Left lobe of liver (tissue), 2 donors: ENCODE measurements around the gene TUBA8. TPM values are rescaled to one million over a fixed set of nuclear protein-coding genes. Genes with fewer than 3 reads are reported as not detected.
"Not testable (repeated sequence)": the region's sequence is repeated elsewhere in the genome, so short reads cannot be mapped to it uniquely, and the experiment has no call there.

Source experiments
- ATAC-seq: fragments of 200-7000 bp; cut with Tn5 transposase; one replicate; pipeline ENCODE4 v1.9.1; 2020; ENCODE audit warnings: mild to moderate bottlenecking, moderate library complexity
- DNase-seq: peaks from one replicate; pipeline ENCODE4 v3.0.0-alpha.2; 2020; ENCODE audit warnings: low spot score
- total RNA-seq: library from RNA; stranded (reverse); gene quantifications from one replicate; pipeline ENCODE4 v1.2.1, GENCODE V29; 2021
- donor health status: DM: no; HTN: no; CAD: no; lungs with moderate emphysema.
- donor health status: DM: no; HTN: yes; CAD: no.

TUBA8 gene
- 2.3 TPM for total RNA-seq

- peak; percentile 89 for ATAC-seq
- peak; percentile 65 for DNase-seq
These were observed at the start of gene TUBA8 for GRCh38 chr22:18110194-18110953. TUBA8 (plus strand) TSS chr22:18110809; CDS start chr22:18110866, 57 bp downstream.

- no peak for DNase-seq
- ATAC-seq: no peak
These were observed 48.2 kb upstream of the TUBA8 start for GRCh38 chr22:18062421-18062820.

- DNase-seq: no peak
- ATAC-seq: no peak
These were observed 47.3 kb upstream of the TUBA8 start for GRCh38 chr22:18063306-18063705.

GRCh38 chr22:18063715-18064114, 46.9 kb upstream of the TUBA8 start:
- not testable (repeated sequence) for ATAC-seq, DNase-seq

- ATAC-seq (no peak), DNase-seq (no peak)
These were observed 46.0 kb upstream of the TUBA8 start for GRCh38 chr22:18064636-18065035.

DNA sequence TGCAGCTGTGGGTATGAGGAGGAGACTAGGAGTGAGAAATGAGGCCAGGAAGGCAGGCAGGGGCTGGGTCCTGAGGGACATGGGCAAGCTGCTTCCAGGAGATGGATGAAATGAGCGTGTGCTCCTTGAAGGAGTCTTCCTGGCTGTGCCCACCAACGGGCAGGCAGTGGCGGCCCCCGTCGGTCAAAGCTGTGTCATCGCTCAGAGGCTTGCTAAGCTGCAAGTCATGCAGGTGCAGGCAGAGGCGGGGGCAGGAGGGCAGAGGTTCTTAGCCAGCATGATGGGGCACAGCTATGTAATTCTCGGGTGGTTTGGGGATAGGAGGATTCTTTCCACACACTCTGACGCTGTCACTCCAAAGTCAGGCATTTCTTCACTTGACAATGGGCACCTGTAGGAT, 45.4 kb upstream of the TUBA8 start:
- ATAC-seq: no peak
- DNase-seq: no peak

DNA sequence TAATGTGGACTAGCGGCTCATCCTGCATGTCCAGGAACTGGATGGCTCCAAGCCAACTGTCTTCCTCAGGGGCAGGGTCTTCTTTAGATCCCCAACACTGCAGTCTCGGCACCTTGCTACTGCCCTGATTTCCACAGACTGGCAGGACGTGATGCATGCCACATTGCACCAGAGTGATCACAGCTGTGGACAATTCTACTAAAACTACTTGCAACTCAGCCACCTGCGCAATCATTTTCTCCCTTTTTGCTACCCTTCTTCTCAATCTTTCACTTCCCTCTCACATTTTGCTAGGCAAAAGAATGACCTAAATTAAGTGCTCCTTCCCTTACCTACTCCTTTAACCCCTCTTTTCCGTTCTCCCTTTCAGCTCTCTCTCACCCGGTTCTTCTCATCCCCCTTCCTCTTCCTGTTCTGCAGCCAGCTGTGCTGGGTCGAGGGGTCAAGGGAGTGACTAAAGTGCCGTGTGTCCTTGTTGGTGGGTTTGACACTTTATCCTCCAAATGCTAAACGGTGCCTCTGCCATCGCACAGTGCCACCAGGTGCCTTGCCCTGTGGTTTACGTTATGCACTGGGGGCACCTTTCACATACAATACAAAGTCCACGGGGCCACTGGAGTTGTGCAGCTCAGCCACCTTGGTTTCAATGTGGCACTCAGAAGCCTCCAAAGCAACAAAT, 44.3 kb upstream of the TUBA8 start:
- DNase-seq: no peak
- ATAC-seq: peak; percentile 74

GRCh38 chr22:18067121-18067520, 43.5 kb upstream of the TUBA8 start:
- ATAC-seq: no peak
- DNase-seq: no peak

DNA sequence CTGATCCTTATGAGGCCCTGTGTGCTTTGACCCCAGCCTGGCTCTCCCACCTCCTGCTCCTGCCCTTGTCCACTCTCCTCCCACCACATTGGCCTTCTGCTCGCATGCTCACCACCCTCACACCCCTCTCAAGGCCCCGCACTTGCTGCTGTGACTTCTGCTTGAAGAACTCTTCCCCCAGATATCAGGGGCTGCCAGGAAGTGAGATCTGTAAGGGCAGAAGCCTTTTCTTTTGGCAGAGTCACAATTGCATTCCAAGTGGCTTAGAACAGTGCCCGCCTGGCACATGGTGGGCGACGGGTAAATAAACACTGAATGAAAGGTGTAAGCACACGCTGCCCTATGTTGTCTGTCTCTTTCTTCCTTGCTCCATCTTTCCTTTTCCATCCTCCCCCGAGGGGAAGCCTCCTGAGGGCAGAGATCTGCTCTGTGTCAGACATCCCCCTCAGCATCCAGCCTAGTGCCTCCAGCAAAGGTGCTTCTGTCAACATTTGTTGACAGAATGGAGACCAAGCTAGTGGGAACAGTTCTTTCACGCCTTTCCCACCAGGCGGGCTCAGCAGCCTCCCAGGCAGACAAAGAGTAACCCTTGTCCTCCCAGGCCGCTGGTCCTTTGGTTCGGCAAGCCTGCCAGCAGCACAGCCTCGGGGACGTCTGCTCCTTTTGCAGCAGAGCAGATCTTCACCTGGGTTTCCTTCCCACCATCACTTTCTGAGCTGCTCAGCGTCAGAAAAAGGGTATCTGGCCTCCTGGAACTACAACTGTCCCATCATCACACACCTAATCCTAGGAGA, 42.9 kb upstream of the TUBA8 start:
- DNase-seq (no peak), ATAC-seq (no peak)

DNA sequence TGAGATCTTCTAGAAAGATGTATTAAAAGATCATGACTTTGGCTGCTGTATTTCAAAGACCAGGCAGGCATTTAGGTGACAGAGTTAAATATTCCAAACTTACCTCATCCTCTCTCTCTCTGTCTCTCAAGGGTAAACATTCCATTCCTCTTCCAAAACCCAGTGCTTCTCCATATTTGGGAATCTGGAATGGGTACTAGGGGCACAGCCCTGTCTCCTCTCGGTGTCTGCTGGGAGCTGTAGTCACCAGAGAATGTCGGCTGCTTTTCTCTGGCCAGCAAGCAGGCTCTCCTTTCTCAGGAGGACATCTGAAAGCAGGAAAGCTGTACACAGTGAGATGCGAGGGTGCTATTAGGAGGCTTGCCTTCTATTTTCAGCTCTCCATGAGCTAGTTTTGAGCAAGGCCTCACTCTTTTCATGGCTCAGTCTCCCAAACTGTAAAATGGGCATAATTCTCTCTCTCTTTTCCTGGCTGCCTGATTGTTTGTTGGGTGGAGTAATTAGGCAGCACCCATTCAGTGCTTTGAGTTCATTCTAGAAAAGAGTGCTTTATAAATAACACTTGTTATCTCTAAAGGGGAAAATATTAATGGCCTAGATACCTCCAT, 42.1 kb upstream of the TUBA8 start:
- DNase-seq (no peak), ATAC-seq (no peak)

- ATAC-seq (no peak), DNase-seq (no peak)
These were observed 41.6 kb upstream of the TUBA8 start for GRCh38 chr22:18069041-18069440.

GRCh38 chr22:18070041-18070440, 40.6 kb upstream of the TUBA8 start:
- DNase-seq (no peak), ATAC-seq (no peak)

GRCh38 chr22:18070556-18071306, 39.9 kb upstream of the TUBA8 start:
- ATAC-seq: no peak
- no peak for DNase-seq

GRCh38 chr22:18071307-18071967, 39.2 kb upstream of the TUBA8 start:
- ATAC-seq, DNase-seq: not testable (repeated sequence)

DNA sequence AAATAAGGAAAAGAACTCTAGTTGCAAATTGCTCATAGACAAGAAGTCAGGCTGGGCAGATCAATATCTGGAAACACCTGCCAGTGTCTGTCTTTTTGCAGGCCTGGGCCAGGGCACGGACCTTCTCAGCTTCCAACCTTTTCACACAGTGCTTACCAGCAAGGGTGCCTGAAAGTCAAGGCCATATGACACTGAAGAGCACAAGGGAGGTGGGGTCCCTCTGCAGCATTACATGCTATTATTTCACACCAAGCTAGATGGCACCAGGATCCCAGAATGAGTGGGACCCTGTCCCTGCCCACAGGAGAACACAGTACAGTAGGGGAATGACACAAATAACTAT, 38.7 kb upstream of the TUBA8 start:
- ATAC-seq (peak; percentile 31), DNase-seq (no peak)

DNA sequence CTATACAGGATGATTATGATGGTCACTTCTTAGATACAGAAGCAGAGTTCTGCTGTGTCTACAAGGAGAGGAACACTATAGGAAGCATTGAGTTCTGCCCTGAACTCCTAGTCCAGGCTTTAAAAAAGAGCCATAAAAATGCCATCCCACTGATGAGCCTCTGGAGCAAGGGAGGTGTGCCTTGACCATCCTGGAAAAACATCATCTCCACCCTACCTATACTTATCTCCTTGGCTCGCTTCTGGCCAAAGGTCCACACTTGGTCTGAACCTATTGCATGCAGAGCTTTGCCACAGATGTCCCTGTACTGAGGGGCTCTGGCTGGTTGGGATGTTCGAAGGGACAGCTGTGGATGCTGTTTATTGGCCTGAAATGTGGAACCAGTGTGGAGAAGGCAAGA, 37.1 kb upstream of the TUBA8 start:
- ATAC-seq: no peak
- no peak for DNase-seq

- ATAC-seq, DNase-seq: not testable (repeated sequence)
These were observed 36.7 kb upstream of the TUBA8 start for GRCh38 chr22:18073927-18074326.

DNA sequence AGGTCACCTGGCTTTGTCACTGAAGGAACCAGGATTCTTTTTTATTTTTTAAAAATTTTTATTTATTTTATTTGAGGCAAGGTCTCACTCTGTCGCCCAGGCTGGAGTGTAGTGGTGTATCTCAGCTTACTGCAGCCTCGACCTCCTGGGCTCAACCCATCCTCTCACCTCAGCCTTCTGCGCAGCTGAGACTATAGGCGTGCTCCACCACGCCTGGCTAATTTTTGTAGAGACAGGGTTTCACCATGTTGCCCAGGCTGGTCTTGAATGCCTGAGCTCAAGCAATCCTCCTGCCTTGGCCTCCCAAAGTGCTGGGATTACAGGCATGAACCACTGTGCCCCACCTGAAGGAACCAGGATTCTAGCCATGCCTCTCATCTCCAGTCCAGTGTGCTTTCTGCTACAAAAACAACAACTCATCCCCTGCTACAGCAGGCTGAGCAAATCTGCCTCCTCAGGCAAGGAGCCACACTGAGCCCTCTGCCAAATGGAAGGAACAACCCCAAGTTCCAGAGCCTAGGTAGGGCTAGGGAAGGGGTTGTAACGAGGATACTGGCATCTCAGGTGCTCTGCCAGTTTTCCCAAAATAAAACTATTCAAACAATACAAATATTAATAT, 35.4 kb upstream of the TUBA8 start:
- no peak for ATAC-seq
- DNase-seq: no peak

- peak; percentile 81 for DNase-seq
- peak; percentile 73 for ATAC-seq
These were observed 34.7 kb upstream of the TUBA8 start for GRCh38 chr22:18075720-18076497.
